Measurements from ENCODE around the gene UBAP1. TPM values are rescaled to one million over a fixed set of nuclear protein-coding genes. Genes with fewer than 3 reads are reported as not detected.

The UBAP1 gene
- total and polyA plus RNA-seq, 2 of the 4 experiments (the other 2 are of a cell fraction) = 30.6 to 37.0 TPM

GRCh38 chr9:34203992-34204635, 25.3 kb downstream of the UBAP1 start:
- CTCF ChIA-PET = interaction anchor here (0.6 to 0.9 kb wide), 2 partner anchors 8 to 18 kb away, joined by 3 read pairs; no protein-coding TSS in a partner anchor
- Histone ChIP-seq H3K4me2 (ENCODE audit: low read depth, low read length) (no peak overlapping the region), H3K36me3 (ENCODE audit: control insufficient read depth, insufficient read depth, low read length) (peaks cover 5% of the 10 kb centered on the region; the same call in 1 of the 2 replicates), H2BK20ac (ENCODE audit: low read depth, low read length) (no peak overlapping the region), H4K20me1 (ENCODE audit: insufficient read depth, low read length) (peaks cover 46% of the 10 kb centered on the region), H3K4me3 (ENCODE audit: insufficient read depth, low read depth, low read length) (no peak overlapping the region), H2AFZ (replicated peaks; ENCODE audit: low read length, poor library complexity) (no peak overlapping the region), H2BK120ac (ENCODE audit: low read depth, low read length) (no peak overlapping the region), H4K8ac (ENCODE audit: low read depth in 2 of 2, low read length in 2 of 2) (no peak overlapping the region), H3K23ac (ENCODE audit: low read depth, low read length) (peak overlapping the region; percentile 51; the same call in 1 of the 2 replicates), H3K9me1 (ENCODE audit: insufficient read depth, low read length) (peaks cover 3% of the 10 kb centered on the region; the same call in 1 of the 2 replicates), H3K18ac (ENCODE audit: low read depth, low read length) (no peak overlapping the region), H3K14ac (replicated peaks; ENCODE audit: low read depth, low read length) (no peak overlapping the region), H4K5ac (ENCODE audit: low read depth, low read length) (no peak overlapping the region), H3K27me3 (ENCODE audit: control insufficient read depth, insufficient read depth, low read length) (no peaks in the 10 kb centered on the region), H3K27ac (ENCODE audit: insufficient read depth, low read length) (no peak overlapping the region), H3K56ac (ENCODE audit: extremely low read depth, insufficient read depth, low read length) (no peak overlapping the region), H3K4me1 (ENCODE audit: control insufficient read depth, insufficient read depth, low read length) (peaks cover 2% of the 10 kb centered on the region; the same call in 1 of the 2 replicates), H2AK9ac (replicated peaks; ENCODE audit: low read depth, low read length, poor library complexity) (no peak overlapping the region), H2BK15ac (ENCODE audit: low read depth, low read length) (no peak overlapping the region), H2BK5ac (ENCODE audit: low read depth, low read length, poor library complexity, severe bottlenecking) (no peak overlapping the region), H4K91ac (ENCODE audit: insufficient read depth, low read depth, low read length) (no peak overlapping the region), H3K79me1 (ENCODE audit: low read depth in 1 of 2, low read length in 2 of 2) (peaks cover 16 to 59% of the 10 kb centered on the region in 2 experiments; a peak in 3 of 4 replicates), H3K9ac (ENCODE audit: low read depth, low read length) (no peak overlapping the region), H2AK5ac (ENCODE audit: low read depth, low read length) (no peak overlapping the region), H3K9me3 (ENCODE audit: control insufficient read depth, insufficient read depth, low read length) (no peaks in the 10 kb centered on the region), H3K4ac (ENCODE audit: low read depth, low read length) (peak overlapping the region; percentile 32; the same call in 1 of the 2 replicates)
- intact Hi-C loops (cut with micrococcal nuclease) = no loop called here
- TF ChIP-seq RCOR1 (IDR thresholded peaks at IDR 0.05; ENCODE audit: insufficient replicate concordance, low read length) (no peak), BHLHE40 (IDR thresholded peaks at IDR 0.05; ENCODE audit: low read depth, low read length) (no peak), FOS (IDR thresholded peaks at IDR 0.05; ENCODE audit: low read depth, low read length) (no peak), MAZ (IDR thresholded peaks at IDR 0.05; ENCODE audit: borderline replicate concordance, low read depth, low read length) (no peak), RFX5 (IDR thresholded peaks at IDR 0.05; ENCODE audit: low read depth, low read length) (no peak), POLR2A (IDR thresholded peaks at IDR 0.05; ENCODE audit: low read depth, low read length) (no peak)
- in situ Hi-C loops (cut with MboI; ENCODE audit: low sequenced_read_pairs) = no loop called here
- POLR2A ChIA-PET (ENCODE audit: unreplicated experiment) = no interaction called here
- ATAC-seq (ENCODE audit: low read depth) (peak; percentile 32; the same call in 1 of the 2 replicates), DNase-seq (no peak)
- no TSS peak for BruUV-seq (replicated peaks)
- dilution Hi-C loops (cut with HindIII; ENCODE audit: low sequenced_read_pairs, unreplicated experiment) = no loop called here
- WGBS, 2 experiments (ENCODE audit: extremely low coverage in 2 of 2, insufficient read length in 1 of 2) = no CpG with 5 or more reads among the region's 6 CpGs

All from IMR-90 (cell line).